Immature natural killer cell (primary cell): Measurements from ENCODE around the gene AXIN1. TPM values are rescaled to one million over a fixed set of nuclear protein-coding genes. Genes with fewer than 3 reads are reported as not detected.

ENCODE experiments used
- DNase-seq, 3 donors: peaks; one replicate each; pipeline ENCODE4 v3.0.0; 2022; ENCODE audit warnings: mixed read lengths in 1 of 3
- H3K27ac Mint-ChIP-seq, 6 donors: one replicate each; pipeline ENCODE4 v1.8.0; 2020; ENCODE audit warnings: mixed read lengths in 6 of 6, mild to moderate bottlenecking in 5 of 6, inconsistent platforms in 4 of 6, moderate library complexity in 3 of 6
- H3K27me3 Mint-ChIP-seq, 3 donors: one replicate each; pipeline ENCODE4 v1.8.0; 2020 to 2021; ENCODE audit warnings: low read depth in 3 of 3, mild to moderate bottlenecking in 3 of 3, mixed read lengths in 3 of 3, moderate library complexity in 3 of 3, inconsistent platforms in 1 of 3
- H3K36me3 Mint-ChIP-seq, 3 donors: one replicate each; pipeline ENCODE4 v1.8.0; 2020; ENCODE audit warnings: mixed read lengths in 3 of 3, inconsistent platforms in 2 of 3, mild to moderate bottlenecking in 2 of 3
- H3K4me1 Mint-ChIP-seq, 2 donors: one replicate each; pipeline ENCODE4 v1.8.0; 2020; ENCODE audit warnings: inconsistent platforms in 2 of 2, mild to moderate bottlenecking in 2 of 2, mixed read lengths in 2 of 2, moderate library complexity in 1 of 2
- H3K4me3 Mint-ChIP-seq, 5 donors: one replicate each; pipeline ENCODE4 v1.8.0; 2020; ENCODE audit warnings: mild to moderate bottlenecking in 5 of 5, mixed read lengths in 5 of 5, inconsistent platforms in 3 of 5, moderate library complexity in 3 of 5
- H3K9me3 Mint-ChIP-seq, 6 donors: one replicate each; pipeline ENCODE4 v1.8.0; 2020; ENCODE audit warnings: mild to moderate bottlenecking in 6 of 6, mixed read lengths in 6 of 6, inconsistent platforms in 4 of 6, moderate library complexity in 3 of 6
- polyA plus RNA-seq, 3 donors: library from polyadenylated mRNA; unstranded; fragments of 300-500 nt; fragmentation: Illumina TruSeq; gene quantifications; one replicate each; pipeline ENCODE4 v1.2.3, GENCODE V29; 2021

Gene AXIN1
- polyA plus RNA-seq, 3 donors from 2014 or later = 1.9 to 12.5 (median 5.2) TPM

GRCh38 chr16:296806-297510, 55.6 kb downstream of the AXIN1 start:
- H3K4me3 Mint-ChIP-seq = no peak overlapping the region
- H3K4me1 Mint-ChIP-seq = peaks cover 0 to 2% of the 10 kb centered on the region in 2 donors
- peaks cover 0 to 8% (median 2%) of the 10 kb centered on the region in 3 donors for H3K27me3 Mint-ChIP-seq
- H3K9me3 Mint-ChIP-seq = no peaks in the 10 kb centered on the region
- no peak for DNase-seq
- peak overlapping the region in 2 of 6 donors; percentile 51 to 70 for H3K27ac Mint-ChIP-seq
- peaks cover 0 to 3% (median 0%) of the 10 kb centered on the region in 3 donors for H3K36me3 Mint-ChIP-seq

GRCh38 chr16:296276-296675, 56.2 kb downstream of the AXIN1 start:
- H3K27me3 Mint-ChIP-seq = peaks cover 0 to 11% (median 3%) of the 10 kb centered on the region in 3 donors
- peaks cover 0 to 3% of the 10 kb centered on the region in 2 donors for H3K4me1 Mint-ChIP-seq
- no peak overlapping the region for H3K27ac Mint-ChIP-seq
- H3K9me3 Mint-ChIP-seq = no peaks in the 10 kb centered on the region
- peaks cover 0 to 8% (median 0%) of the 10 kb centered on the region in 3 donors for H3K36me3 Mint-ChIP-seq
- no peak overlapping the region for H3K4me3 Mint-ChIP-seq
- DNase-seq = no peak

- H3K9me3 Mint-ChIP-seq = no peaks in the 10 kb centered on the region
- H3K4me1 Mint-ChIP-seq = peaks cover 0 to 1% of the 10 kb centered on the region in 2 donors
- no peak overlapping the region for H3K4me3 Mint-ChIP-seq
- H3K27me3 Mint-ChIP-seq = peaks cover 0 to 11% (median 3%) of the 10 kb centered on the region in 3 donors
- H3K36me3 Mint-ChIP-seq = peaks cover 0 to 8% (median 0%) of the 10 kb centered on the region in 3 donors
- no peak for DNase-seq
- peak overlapping the region in 1 of 6 donors; percentile 46 for H3K27ac Mint-ChIP-seq
These were observed 59.3 kb downstream of the AXIN1 start for GRCh38 chr16:293043-293775.

GRCh38 chr16:291539-291938, 61.0 kb downstream of the AXIN1 start:
- H3K4me3 Mint-ChIP-seq = no peak overlapping the region
- no peak for DNase-seq
- H3K36me3 Mint-ChIP-seq = peaks cover 0 to 13% (median 4%) of the 10 kb centered on the region in 3 donors
- peaks cover 0 to 14% (median 7%) of the 10 kb centered on the region in 3 donors for H3K27me3 Mint-ChIP-seq
- H3K4me1 Mint-ChIP-seq = peaks cover 0 to 2% of the 10 kb centered on the region in 2 donors
- peak overlapping the region in 1 of 6 donors; percentile 55 for H3K27ac Mint-ChIP-seq
- no peaks in the 10 kb centered on the region for H3K9me3 Mint-ChIP-seq

GRCh38 chr16:290681-291405, 61.7 kb downstream of the AXIN1 start:
- Mint-ChIP-seq H3K27ac (peak overlapping the region in 1 of 6 donors; percentile 53), H3K36me3 (peaks cover 0 to 16% (median 4%) of the 10 kb centered on the region in 3 donors), H3K27me3 (peaks cover 0 to 18% (median 9%) of the 10 kb centered on the region in 3 donors), H3K4me3 (no peak overlapping the region), H3K9me3 (no peaks in the 10 kb centered on the region), H3K4me1 (peaks cover 0 to 5% of the 10 kb centered on the region in 2 donors)
- DNase-seq = no peak

- Mint-ChIP-seq H3K27ac (no peak overlapping the region), H3K27me3 (peaks cover 0 to 18% (median 9%) of the 10 kb centered on the region in 3 donors), H3K9me3 (no peaks in the 10 kb centered on the region), H3K4me3 (no peak overlapping the region), H3K36me3 (peaks cover 0 to 16% (median 4%) of the 10 kb centered on the region in 3 donors), H3K4me1 (peaks cover 0 to 5% of the 10 kb centered on the region in 2 donors)
- DNase-seq = no peak
These were observed 62.4 kb downstream of the AXIN1 start for GRCh38 chr16:290015-290680.

- Mint-ChIP-seq H3K9me3 (no peaks in the 10 kb centered on the region), H3K27me3 (peaks cover 0 to 15% (median 9%) of the 10 kb centered on the region in 3 donors), H3K4me1 (peaks cover 0 to 5% of the 10 kb centered on the region in 2 donors), H3K4me3 (no peak overlapping the region), H3K27ac (no peak overlapping the region), H3K36me3 (peaks cover 0 to 16% (median 4%) of the 10 kb centered on the region in 3 donors)
- no peak for DNase-seq
These were observed 63.0 kb downstream of the AXIN1 start for GRCh38 chr16:289395-289997.

- H3K27ac Mint-ChIP-seq = peak overlapping the region in 1 of 6 donors; percentile 59
- no peak overlapping the region for H3K4me3 Mint-ChIP-seq
- H3K27me3 Mint-ChIP-seq = peaks cover 0 to 16% (median 9%) of the 10 kb centered on the region in 3 donors
- peaks cover 0 to 5% of the 10 kb centered on the region in 2 donors for H3K4me1 Mint-ChIP-seq
- peaks cover 0 to 16% (median 4%) of the 10 kb centered on the region in 3 donors for H3K36me3 Mint-ChIP-seq
- DNase-seq = no peak
- H3K9me3 Mint-ChIP-seq = no peaks in the 10 kb centered on the region
These were observed 64.3 kb downstream of the AXIN1 start for GRCh38 chr16:287981-288920.

GRCh38 chr16:287298-287811, 65.2 kb downstream of the AXIN1 start:
- peaks cover 0 to 16% (median 11%) of the 10 kb centered on the region in 3 donors for H3K27me3 Mint-ChIP-seq

GRCh38 chr16:286491-287297, 65.8 kb downstream of the AXIN1 start:
- Mint-ChIP-seq H3K36me3 (peaks cover 0 to 11% (median 4%) of the 10 kb centered on the region in 3 donors), H3K4me1 (peaks cover 0 to 4% of the 10 kb centered on the region in 2 donors), H3K27me3 (peaks cover 0 to 12% (median 11%) of the 10 kb centered on the region in 3 donors), H3K27ac (no peak overlapping the region), H3K9me3 (no peaks in the 10 kb centered on the region), H3K4me3 (no peak overlapping the region)
- no peak for DNase-seq

More at GRCh38 chr16:287298-287811, 65.2 kb downstream of the AXIN1 start:
- Mint-ChIP-seq H3K36me3 (peaks cover 0 to 13% (median 4%) of the 10 kb centered on the region in 3 donors), H3K4me1 (peaks cover 0 to 5% of the 10 kb centered on the region in 2 donors), H3K27ac (no peak overlapping the region), H3K9me3 (no peaks in the 10 kb centered on the region), H3K4me3 (no peak overlapping the region)
- no peak for DNase-seq
